Nephron (organoid): ENCODE measurements around the gene VWA1.
"Not testable (repeated sequence)": the region's sequence is repeated elsewhere in the genome, so short reads cannot be mapped to it uniquely, and the experiment has no call there.

Source experiments
- H3K27ac Mint-ChIP-seq, 3 experiments: 2 replicates each; pipeline ENCODE4 v1.8.0; 2020; ENCODE audit warnings: mixed read lengths in 3 of 3, mild to moderate bottlenecking in 2 of 3, moderate library complexity in 1 of 3
- H3K27me3 Mint-ChIP-seq: 2 replicates; pipeline ENCODE4 v1.8.0; 2021; ENCODE audit warnings: low read depth, mild to moderate bottlenecking, moderate library complexity, mixed read lengths
- H3K36me3 Mint-ChIP-seq: 2 replicates; pipeline ENCODE4 v1.8.0; 2020; ENCODE audit warnings: low read depth, mixed read lengths
- H3K4me1 Mint-ChIP-seq: 2 replicates; pipeline ENCODE4 v1.8.0; 2020; ENCODE audit warnings: mixed read lengths
- H3K4me3 Mint-ChIP-seq, 3 experiments: 2 replicates each; pipeline ENCODE4 v1.8.0; 2020; ENCODE audit warnings: mild to moderate bottlenecking in 3 of 3, mixed read lengths in 3 of 3, moderate library complexity in 2 of 3
- H3K9me3 Mint-ChIP-seq: 2 replicates; pipeline ENCODE4 v1.8.0; 2020; ENCODE audit warnings: mixed read lengths
- CTCF ChIP-seq, 3 experiments: fragments of 200-600 bp; sonication (generic); IDR thresholded peaks; one replicate each; pipeline ENCODE4 v1.5.0; 2021; ENCODE audit warnings: antibody characterized with exemption in 3 of 3; ENCODE audit not compliant: unreplicated experiment in 3 of 3

Gene VWA1

DNA sequence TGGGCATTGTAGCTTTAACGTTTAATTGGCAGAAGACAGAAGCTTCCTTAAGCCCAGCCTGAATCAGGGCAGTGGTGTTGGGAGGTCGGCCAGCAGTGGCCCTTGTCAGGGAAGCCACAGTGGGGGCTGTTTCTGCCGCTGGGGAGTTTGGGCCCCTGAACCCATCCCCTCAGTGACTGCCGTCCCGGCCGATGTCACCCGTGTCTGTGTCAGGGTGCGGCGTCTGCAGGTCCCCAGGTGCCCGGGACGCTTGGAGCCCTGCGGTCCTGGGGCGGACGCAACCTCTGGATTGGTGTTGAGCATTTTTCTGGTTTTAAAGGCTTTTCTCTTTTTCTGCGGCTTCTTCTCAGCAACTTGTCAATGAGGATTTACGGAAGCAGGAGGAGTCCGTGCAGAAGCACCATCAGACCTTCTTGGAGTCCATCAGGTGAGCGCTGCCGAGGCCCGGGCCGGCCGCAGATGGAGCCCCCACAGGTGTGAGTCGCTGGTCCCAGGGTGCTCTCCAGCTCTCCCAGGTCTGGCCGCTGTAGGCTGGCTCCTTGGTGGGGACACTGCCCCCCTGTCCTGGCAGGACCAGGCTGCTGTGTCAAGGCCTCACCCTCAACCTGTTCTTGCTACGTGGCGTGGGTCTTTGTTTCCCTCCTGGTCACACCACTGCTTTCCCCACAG lies 16.3 kb downstream of the VWA1 start:
- H3K4me3 Mint-ChIP-seq: no peak overlapping the region
- TF ChIP-seq CTCF (IDR thresholded peaks at IDR 0.05; ENCODE audit: unreplicated experiment in 3 of 3): no peak
- H3K4me1 Mint-ChIP-seq: no peaks in the 10 kb centered on the region
- no peaks in the 10 kb centered on the region for H3K9me3 Mint-ChIP-seq
- no peaks in the 10 kb centered on the region for H3K27me3 Mint-ChIP-seq
- H3K36me3 Mint-ChIP-seq: no peaks in the 10 kb centered on the region
- no peak overlapping the region for H3K27ac Mint-ChIP-seq

DNA sequence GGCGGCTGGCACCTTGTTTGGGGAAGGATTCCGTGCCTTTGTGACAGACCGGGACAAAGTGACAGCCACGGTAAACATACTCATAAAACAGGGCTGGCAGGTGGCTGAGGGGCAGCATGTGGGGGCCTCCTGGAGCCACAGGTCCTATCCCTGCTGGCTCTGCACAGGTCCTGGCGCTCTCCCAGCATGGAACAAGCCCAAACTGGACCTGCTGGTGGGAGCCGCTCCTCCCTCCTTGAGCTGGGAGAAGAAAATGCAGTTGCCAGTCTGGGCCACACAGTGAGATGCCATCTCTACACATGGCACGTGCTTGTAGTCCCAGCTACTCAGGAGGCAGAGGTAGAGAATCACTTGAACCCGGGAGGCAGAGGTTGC lies 16.9 kb downstream of the VWA1 start:
- H3K27ac Mint-ChIP-seq, H3K4me1 Mint-ChIP-seq, H3K9me3 Mint-ChIP-seq, H3K27me3 Mint-ChIP-seq, H3K36me3 Mint-ChIP-seq, H3K4me3 Mint-ChIP-seq: not testable (repeated sequence)

DNA sequence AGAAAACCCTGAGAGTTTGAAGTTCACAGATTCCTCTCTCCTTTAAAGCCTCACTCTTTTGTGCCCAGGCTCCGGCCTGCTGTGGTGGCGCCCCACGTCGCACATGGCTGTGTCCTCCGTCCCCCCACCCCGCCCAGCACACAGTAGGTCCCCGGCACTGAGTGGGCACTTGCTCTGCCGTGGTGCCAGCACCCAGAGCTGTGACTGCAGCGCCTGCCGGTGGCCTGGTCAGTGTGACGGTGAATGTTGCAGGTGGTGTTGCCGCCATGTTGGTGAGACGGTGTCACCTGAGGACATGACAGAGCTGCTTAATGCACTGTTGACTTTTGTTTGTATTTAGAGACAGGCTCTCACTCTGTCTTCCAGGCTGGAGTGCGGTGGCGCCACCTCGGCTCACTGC lies 17.4 kb downstream of the VWA1 start:
- TF ChIP-seq CTCF (IDR thresholded peaks at IDR 0.05; ENCODE audit: unreplicated experiment in 3 of 3): no peak
- H3K4me3 Mint-ChIP-seq: no peak overlapping the region
- H3K27ac Mint-ChIP-seq: no peak overlapping the region
- H3K27me3 Mint-ChIP-seq: no peaks in the 10 kb centered on the region
- no peaks in the 10 kb centered on the region for H3K36me3 Mint-ChIP-seq
- H3K9me3 Mint-ChIP-seq: no peaks in the 10 kb centered on the region
- H3K4me1 Mint-ChIP-seq: no peaks in the 10 kb centered on the region

- H3K4me1 Mint-ChIP-seq, H3K9me3 Mint-ChIP-seq, H3K4me3 Mint-ChIP-seq, H3K27ac Mint-ChIP-seq, H3K36me3 Mint-ChIP-seq, H3K27me3 Mint-ChIP-seq: not testable (repeated sequence)
Measured at GRCh38 chr1:1454286-1455056, 19.0 kb downstream of the VWA1 start.

DNA sequence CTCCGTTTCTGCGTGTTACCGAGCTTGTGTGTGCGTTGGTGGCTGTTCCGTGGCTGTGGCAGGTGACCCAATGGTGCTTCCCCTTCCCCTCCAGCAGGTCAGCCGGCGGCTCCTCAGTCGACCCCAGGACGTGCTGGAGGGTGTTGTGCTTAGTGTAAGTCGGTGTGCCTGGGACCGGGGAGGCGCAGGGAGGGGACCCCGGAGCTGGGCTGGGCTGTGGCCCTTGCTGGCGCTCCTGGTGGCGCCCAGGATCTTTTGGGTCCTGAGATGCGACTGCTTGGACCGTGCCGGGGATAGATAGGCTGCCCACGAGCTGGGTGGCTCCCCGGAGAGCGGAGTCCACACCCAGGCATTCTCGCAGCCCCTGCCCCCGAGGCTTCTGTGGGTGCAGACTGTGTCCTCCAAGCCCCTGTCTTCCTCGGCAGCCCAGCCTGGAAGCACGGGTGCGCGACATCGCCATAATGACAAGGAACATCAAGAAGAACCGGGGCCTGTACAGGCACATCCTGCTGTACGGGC lies 19.9 kb downstream of the VWA1 start:
- Mint-ChIP-seq H3K27ac (no peak overlapping the region), H3K27me3 (no peaks in the 10 kb centered on the region), H3K36me3 (no peaks in the 10 kb centered on the region), H3K4me1 (no peaks in the 10 kb centered on the region), H3K4me3 (no peak overlapping the region), H3K9me3 (no peaks in the 10 kb centered on the region)
- TF ChIP-seq CTCF (IDR thresholded peaks at IDR 0.05; ENCODE audit: unreplicated experiment in 3 of 3): no peak

- not testable (repeated sequence) for H3K4me3 Mint-ChIP-seq, H3K4me1 Mint-ChIP-seq, H3K36me3 Mint-ChIP-seq, H3K27ac Mint-ChIP-seq, H3K27me3 Mint-ChIP-seq, H3K9me3 Mint-ChIP-seq
Measured at GRCh38 chr1:1455934-1456333, 20.4 kb downstream of the VWA1 start.

DNA sequence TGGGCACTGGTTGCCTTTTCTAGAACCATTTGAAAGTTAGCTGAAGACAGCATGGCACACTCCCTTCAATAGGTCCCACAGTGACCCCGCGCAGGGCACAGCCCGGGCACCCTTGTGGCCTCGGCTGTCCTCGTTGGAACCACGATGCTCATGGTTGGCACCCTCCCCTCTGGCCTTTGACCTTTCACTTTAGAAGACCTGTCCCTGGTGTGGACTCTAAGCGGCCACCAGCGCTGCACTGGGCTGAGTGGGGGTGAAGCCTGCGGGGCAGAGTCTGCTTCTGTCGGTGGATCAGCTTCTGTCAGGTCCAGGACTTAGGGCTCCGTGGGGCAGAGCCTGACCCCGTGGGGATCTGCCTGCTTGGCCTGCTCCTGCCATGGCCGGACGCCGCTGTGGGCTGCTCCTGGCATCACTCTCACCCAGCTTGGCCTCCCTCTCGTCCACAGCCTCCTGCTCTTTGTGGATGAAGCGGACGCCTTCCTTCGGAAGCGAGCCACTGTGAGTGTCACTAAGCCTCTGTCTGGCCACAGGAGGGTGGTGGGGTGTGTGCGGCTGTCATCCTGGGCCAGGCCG lies 21.3 kb downstream of the VWA1 start:
- H3K4me3 Mint-ChIP-seq, H3K27ac Mint-ChIP-seq, H3K27me3 Mint-ChIP-seq, H3K36me3 Mint-ChIP-seq, H3K4me1 Mint-ChIP-seq, H3K9me3 Mint-ChIP-seq: not testable (repeated sequence)

- H3K9me3 Mint-ChIP-seq, H3K4me3 Mint-ChIP-seq, H3K27me3 Mint-ChIP-seq, H3K4me1 Mint-ChIP-seq, H3K36me3 Mint-ChIP-seq, H3K27ac Mint-ChIP-seq: not testable (repeated sequence)
Measured at GRCh38 chr1:1459156-1459555, 23.7 kb downstream of the VWA1 start.

DNA sequence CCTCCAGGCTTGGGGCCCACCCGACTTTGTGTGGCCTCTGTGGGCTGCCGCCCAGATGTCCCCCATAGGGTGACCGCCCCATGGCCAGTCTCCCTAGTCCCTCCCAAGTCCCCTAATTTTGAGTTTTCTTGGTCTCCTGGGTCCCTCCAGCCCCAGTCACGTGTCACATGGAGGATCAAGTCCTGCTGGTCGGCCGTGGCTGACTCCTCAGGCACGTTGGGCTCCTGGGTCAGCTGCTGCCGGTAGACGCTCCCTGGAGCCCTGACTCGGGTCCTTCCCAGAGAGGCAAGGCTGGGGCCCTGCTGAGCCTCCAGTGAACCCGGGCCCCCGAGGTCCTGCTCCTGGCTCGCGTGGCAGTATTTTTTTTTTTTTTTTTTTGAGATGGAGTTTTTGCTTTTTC lies 24.2 kb downstream of the VWA1 start:
- H3K4me3 Mint-ChIP-seq, H3K36me3 Mint-ChIP-seq, H3K27ac Mint-ChIP-seq, H3K4me1 Mint-ChIP-seq, H3K27me3 Mint-ChIP-seq, H3K9me3 Mint-ChIP-seq: not testable (repeated sequence)
